ENCODE data around the gene FZD10.

Gene FZD10

DNA sequence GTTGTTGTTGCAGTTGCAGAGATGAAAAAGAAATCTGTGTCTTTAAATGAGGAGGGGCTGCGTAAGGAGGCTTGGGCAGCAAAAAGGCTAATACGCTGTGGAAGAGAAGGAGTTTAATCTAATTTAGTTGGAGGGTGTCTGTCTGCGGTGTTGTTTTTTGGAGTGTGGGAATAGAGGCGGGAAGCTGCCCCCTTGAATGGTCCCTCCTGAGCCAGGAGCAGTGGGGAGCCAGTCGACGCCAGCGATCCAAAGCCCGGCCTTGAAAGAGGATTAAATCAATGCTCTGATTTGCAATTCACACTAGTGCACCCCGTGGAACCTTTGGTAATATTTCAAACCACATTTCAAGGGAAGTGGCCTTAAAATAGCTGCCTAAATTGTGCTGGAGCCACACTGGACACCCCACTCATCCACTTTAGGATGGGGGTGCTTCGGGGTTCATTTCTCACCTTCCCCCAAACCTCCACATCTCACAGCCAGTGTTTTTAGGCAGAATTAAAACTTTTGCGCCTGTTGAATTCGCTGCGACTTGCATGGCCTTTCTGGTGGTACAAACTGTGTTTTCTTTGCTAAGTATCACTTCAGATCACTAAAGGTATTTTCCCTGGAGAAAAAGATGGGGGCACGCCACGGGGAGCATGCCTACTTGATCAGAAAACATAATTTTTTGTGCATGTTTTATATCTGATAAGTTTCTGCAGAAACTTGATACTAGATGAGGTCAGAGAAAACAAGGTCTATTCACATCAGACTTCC lies 4.1 kb upstream of the FZD10 start:
- TF ChIP-seq SIN3A (IDR thresholded peaks at IDR 0.05; ENCODE audit: borderline replicate concordance, insufficient read depth, low read length), result no peak

- no peak for TF ChIP-seq SIN3A (IDR thresholded peaks at IDR 0.05; ENCODE audit: borderline replicate concordance, insufficient read depth, low read length)
- TF ChIP-seq REST (IDR thresholded peaks at IDR 0.05; ENCODE audit: insufficient read depth in 1 of 2, low read depth in 2 of 2, low read length in 2 of 2), result no peak
Observed at GRCh38 chr12:130158754-130159059, 3.6 kb upstream of the FZD10 start.

- TF ChIP-seq FOXP2 (optimal IDR thresholded peaks at IDR 0.05; ENCODE audit: borderline replicate concordance, extremely low read depth, extremely low read length, insufficient read depth) (no peak), REST (IDR thresholded peaks at IDR 0.05; ENCODE audit: insufficient read depth in 1 of 2, low read depth in 2 of 2, low read length in 2 of 2) (no peak), POLR2AphosphoS5 (IDR thresholded peaks at IDR 0.05; ENCODE audit: low read depth, low read length) (no peak), TAF1 (IDR thresholded peaks at IDR 0.05; ENCODE audit: borderline replicate concordance, insufficient read depth, low read length) (no peak), SIN3A (IDR thresholded peaks at IDR 0.05; ENCODE audit: borderline replicate concordance, insufficient read depth, low read length) (no peak)
Observed at GRCh38 chr12:130160306-130160705, 2.0 kb upstream of the FZD10 start.

DNA sequence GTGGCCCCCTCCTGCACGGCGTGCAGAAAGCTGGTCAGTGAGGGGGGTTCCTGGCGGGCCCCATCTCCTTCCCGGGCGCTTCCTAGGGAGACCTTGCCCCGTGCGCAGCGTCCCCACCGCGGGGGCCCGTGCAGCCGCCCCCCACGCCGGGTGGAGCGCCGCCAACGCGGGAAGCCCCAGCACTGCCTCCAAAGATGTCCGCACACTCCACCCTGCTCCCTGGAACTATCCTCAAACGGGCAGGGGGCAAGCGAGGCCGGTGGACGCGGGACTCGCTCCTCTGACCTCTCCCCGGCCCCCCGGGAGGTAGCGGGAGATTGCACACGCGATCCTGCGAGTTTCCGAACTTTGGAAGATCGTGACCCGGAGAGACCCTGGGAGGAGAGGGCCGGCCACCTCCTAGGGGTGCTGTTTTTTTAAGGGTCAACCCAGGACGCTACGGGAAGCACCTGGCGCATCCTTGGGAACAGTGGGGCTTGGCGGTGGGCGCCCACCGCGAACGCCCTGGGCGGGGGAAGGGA lies 1.5 kb upstream of the FZD10 start:
- TF ChIP-seq SIN3A (IDR thresholded peaks at IDR 0.05; ENCODE audit: borderline replicate concordance, insufficient read depth, low read length) (no peak), TAF1 (IDR thresholded peaks at IDR 0.05; ENCODE audit: borderline replicate concordance, insufficient read depth, low read length) (no peak), POLR2AphosphoS5 (IDR thresholded peaks at IDR 0.05; ENCODE audit: low read depth, low read length) (no peak), REST (IDR thresholded peaks at IDR 0.05; ENCODE audit: insufficient read depth in 1 of 2, low read depth in 2 of 2, low read length in 2 of 2) (no peak), FOXP2 (optimal IDR thresholded peaks at IDR 0.05; ENCODE audit: borderline replicate concordance, extremely low read depth, extremely low read length, insufficient read depth) (no peak)

GRCh38 chr12:130161261-130162243 lies 712 bp upstream of the FZD10 start:
- no peak for TF ChIP-seq TAF1 (IDR thresholded peaks at IDR 0.05; ENCODE audit: borderline replicate concordance, insufficient read depth, low read length)
- TF ChIP-seq FOXP2 (optimal IDR thresholded peaks at IDR 0.05; ENCODE audit: borderline replicate concordance, extremely low read depth, extremely low read length, insufficient read depth), result no peak
- TF ChIP-seq SIN3A (IDR thresholded peaks at IDR 0.05; ENCODE audit: borderline replicate concordance, insufficient read depth, low read length), result no peak
- no peak for TF ChIP-seq POLR2AphosphoS5 (IDR thresholded peaks at IDR 0.05; ENCODE audit: low read depth, low read length)
- TF ChIP-seq REST (IDR thresholded peaks at IDR 0.05; ENCODE audit: insufficient read depth in 1 of 2, low read depth in 2 of 2, low read length in 2 of 2), result no peak
